CD4-positive, alpha-beta T cell treated with Interferon gamma for 1 hour (primary cell): ENCODE data around the gene HECTD4.
"Not testable (repeated sequence)": the region's sequence is repeated elsewhere in the genome, so short reads cannot be mapped to it uniquely, and the experiment has no call there.

ENCODE experiments used
- DNase-seq: peaks from one replicate; pipeline ENCODE4 v3.0.0-alpha.2; 2020

HECTD4 gene

DNA sequence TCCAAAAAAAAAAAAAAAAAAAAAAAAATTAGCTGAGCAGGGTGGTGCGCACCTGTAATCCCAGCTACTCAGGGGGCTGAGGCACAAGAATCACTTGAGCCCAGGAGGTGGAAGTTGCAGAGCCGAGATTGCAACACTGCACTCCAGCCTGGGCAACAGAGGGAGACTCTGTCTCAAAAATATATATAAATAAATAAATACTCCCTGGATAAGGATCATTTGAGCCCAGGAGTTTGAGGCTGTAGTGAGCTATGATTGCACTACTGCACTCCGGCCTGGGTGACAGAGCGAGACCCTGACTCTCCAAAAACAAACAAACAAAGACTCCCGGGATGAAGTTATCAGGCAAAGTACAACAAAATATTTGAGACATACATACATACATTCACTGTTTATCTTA lies 270.3 kb downstream of the HECTD4 start:
- DNase-seq: no peak

- not testable (repeated sequence) for DNase-seq
Observed at GRCh38 chr12:112110787-112111662, 271.2 kb downstream of the HECTD4 start.
